ENCODE data around the gene GAPDH. TPM values are rescaled to one million over a fixed set of nuclear protein-coding genes. Genes with fewer than 3 reads are reported as not detected.

GAPDH gene
- polyA plus RNA-seq, 1 donor (not counting 4 experiments of a cell fraction or from before 2014, with no cell fraction given) = 8,390 TPM

DNA sequence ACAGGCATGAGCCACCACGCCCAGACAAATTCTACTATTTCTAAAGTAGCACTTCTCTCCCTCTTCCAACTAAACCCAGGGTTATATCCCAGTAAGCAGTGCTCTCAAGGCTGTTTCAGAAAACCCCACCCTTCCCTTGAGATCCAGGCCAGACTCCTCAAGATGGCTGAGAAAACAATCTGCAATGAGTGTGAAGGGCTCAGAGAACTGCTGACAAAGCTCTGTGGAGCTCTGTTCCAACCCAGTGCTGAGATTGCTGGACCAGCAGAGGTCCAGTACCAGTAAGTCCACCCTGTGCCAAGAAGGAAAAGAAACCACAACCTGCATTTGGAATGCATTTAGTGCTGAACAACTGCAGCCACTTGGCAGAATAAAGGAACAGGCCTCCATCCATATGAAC is 25.2 kb downstream of the GAPDH start:
- H3K27me3 ChIP-seq (ENCODE audit: control insufficient read depth, extremely low read depth, insufficient read depth, low read length) = no peaks in the 10 kb centered on the region
- H3K4me3 ChIP-seq (ENCODE audit: control insufficient read depth in 2 of 3, extremely low read depth in 1 of 3, insufficient read depth in 2 of 3, low read depth in 1 of 3, low read length in 3 of 3) = no peak overlapping the region
- FAIRE-seq = no peak
- H3K9ac ChIP-seq (ENCODE audit: control insufficient read depth, extremely low read depth, insufficient read depth, low read length) = no peak overlapping the region
- TF ChIP-seq, protein P1, sequence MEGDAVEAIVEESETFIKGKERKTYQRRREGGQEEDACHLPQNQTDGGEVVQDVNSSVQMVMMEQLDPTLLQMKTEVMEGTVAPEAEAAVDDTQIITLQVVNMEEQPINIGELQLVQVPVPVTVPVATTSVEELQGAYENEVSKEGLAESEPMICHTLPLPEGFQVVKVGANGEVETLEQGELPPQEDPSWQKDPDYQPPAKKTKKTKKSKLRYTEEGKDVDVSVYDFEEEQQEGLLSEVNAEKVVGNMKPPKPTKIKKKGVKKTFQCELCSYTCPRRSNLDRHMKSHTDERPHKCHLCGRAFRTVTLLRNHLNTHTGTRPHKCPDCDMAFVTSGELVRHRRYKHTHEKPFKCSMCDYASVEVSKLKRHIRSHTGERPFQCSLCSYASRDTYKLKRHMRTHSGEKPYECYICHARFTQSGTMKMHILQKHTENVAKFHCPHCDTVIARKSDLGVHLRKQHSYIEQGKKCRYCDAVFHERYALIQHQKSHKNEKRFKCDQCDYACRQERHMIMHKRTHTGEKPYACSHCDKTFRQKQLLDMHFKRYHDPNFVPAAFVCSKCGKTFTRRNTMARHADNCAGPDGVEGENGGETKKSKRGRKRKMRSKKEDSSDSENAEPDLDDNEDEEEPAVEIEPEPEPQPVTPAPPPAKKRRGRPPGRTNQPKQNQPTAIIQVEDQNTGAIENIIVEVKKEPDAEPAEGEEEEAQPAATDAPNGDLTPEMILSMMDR (optimal IDR thresholded peaks at IDR 0.05 in 1 of 3, IDR thresholded peaks at IDR 0.05 in 1 of 3, conservative IDR thresholded peaks at IDR 0.05 in 1 of 3; ENCODE audit: extremely low read depth in 1 of 3, insufficient read depth in 2 of 3, low read length in 3 of 3) = no peak
- no peak for TF ChIP-seq EZH2 (IDR thresholded peaks at IDR 0.05; ENCODE audit: low read length)
- H2AFZ ChIP-seq (ENCODE audit: control insufficient read depth, low read length) = no peak overlapping the region
- H3K36me3 ChIP-seq (ENCODE audit: control insufficient read depth in 2 of 2, extremely low read depth in 1 of 2, insufficient read depth in 2 of 2, low read length in 2 of 2) = peaks cover 50 to 68% of the 10 kb centered on the region in 2 experiments
- H3K79me2 ChIP-seq (ENCODE audit: control insufficient read depth, insufficient read depth, low read length) = peaks cover 21% of the 10 kb centered on the region
- no peaks in the 10 kb centered on the region for H4K20me1 ChIP-seq (ENCODE audit: control insufficient read depth, extremely low read depth, insufficient read depth, low read length)
- DNase-seq (ENCODE audit: low read depth, low spot score) = no peak
- no peak overlapping the region for H3K4me2 ChIP-seq (ENCODE audit: control insufficient read depth, extremely low read depth, insufficient read depth, low read depth, low read length)
- no peaks in the 10 kb centered on the region for H3K9me3 ChIP-seq (ENCODE audit: control insufficient read depth, low read depth, low read length)
- no peak overlapping the region for H3K27ac ChIP-seq (ENCODE audit: control insufficient read depth, insufficient read depth, low read length)
- no peaks in the 10 kb centered on the region for H3K9me1 ChIP-seq (ENCODE audit: control insufficient read depth, extremely low read depth, insufficient read depth, low read length)
- dilution Hi-C loops (cut with MboI; ENCODE audit: extremely low pct_ligation_motif_present, low sequenced_read_pairs) = no loop called here
- no peaks in the 10 kb centered on the region for H3K4me1 ChIP-seq (ENCODE audit: control insufficient read depth, extremely low read depth, insufficient read depth, low read length)

DNA sequence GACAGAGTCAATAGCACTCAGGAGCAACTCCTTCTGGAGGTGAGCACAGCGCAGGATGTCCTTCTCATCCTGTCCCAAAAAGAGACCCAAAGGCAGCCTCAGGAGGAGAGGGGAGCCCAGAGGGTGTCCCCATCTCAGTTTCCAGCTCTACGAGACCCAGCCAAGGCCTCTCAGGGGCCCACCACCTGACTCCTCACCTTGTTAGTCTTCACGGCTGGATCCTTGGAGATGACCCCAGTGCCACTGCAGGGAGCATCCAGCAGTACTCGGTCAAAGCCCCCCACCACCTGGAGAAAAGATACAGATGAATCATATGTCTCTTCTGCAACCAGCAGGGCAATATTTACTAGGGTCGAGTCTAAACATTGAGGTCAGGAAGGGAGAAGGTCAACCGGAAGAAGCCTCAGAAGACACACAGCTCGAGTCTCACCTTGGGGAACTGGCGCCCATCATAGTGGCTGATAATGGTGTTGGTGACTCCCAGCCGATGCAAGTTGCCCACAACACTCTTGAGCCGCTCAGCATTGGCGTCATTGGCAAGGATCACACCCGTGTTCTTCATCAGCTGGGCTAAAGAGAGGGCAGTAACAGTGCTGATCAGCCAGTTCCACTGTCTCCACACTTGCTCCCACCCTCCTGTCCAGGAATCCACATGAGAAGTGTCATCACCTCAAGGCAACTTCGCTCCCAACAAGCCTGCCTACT is 26.3 kb downstream of the GAPDH start:
- no peaks in the 10 kb centered on the region for H3K27me3 ChIP-seq (ENCODE audit: control insufficient read depth, extremely low read depth, insufficient read depth, low read length)
- H3K36me3 ChIP-seq (ENCODE audit: control insufficient read depth in 2 of 2, extremely low read depth in 1 of 2, insufficient read depth in 2 of 2, low read length in 2 of 2) = peaks cover 56 to 64% of the 10 kb centered on the region in 2 experiments
- FAIRE-seq (no peak), DNase-seq (ENCODE audit: low read depth, low spot score) (no peak)
- H3K9me1 ChIP-seq (ENCODE audit: control insufficient read depth, extremely low read depth, insufficient read depth, low read length) = no peaks in the 10 kb centered on the region
- H3K4me3 ChIP-seq (ENCODE audit: control insufficient read depth in 2 of 3, extremely low read depth in 1 of 3, insufficient read depth in 2 of 3, low read depth in 1 of 3, low read length in 3 of 3) = no peak overlapping the region
- no peaks in the 10 kb centered on the region for H3K4me1 ChIP-seq (ENCODE audit: control insufficient read depth, extremely low read depth, insufficient read depth, low read length)
- H4K20me1 ChIP-seq (ENCODE audit: control insufficient read depth, extremely low read depth, insufficient read depth, low read length) = no peaks in the 10 kb centered on the region
- no peak for TF ChIP-seq EZH2 (IDR thresholded peaks at IDR 0.05; ENCODE audit: low read length)
- TF ChIP-seq, protein P1 (optimal IDR thresholded peaks at IDR 0.05 in 1 of 3, IDR thresholded peaks at IDR 0.05 in 1 of 3, conservative IDR thresholded peaks at IDR 0.05 in 1 of 3; ENCODE audit: extremely low read depth in 1 of 3, insufficient read depth in 2 of 3, low read length in 3 of 3) = no peak
- peaks cover 24% of the 10 kb centered on the region for H3K79me2 ChIP-seq (ENCODE audit: control insufficient read depth, insufficient read depth, low read length)
- no peak overlapping the region for H3K4me2 ChIP-seq (ENCODE audit: control insufficient read depth, extremely low read depth, insufficient read depth, low read depth, low read length)
- dilution Hi-C loops (cut with MboI; ENCODE audit: extremely low pct_ligation_motif_present, low sequenced_read_pairs) = no loop called here
- no peaks in the 10 kb centered on the region for H3K9me3 ChIP-seq (ENCODE audit: control insufficient read depth, low read depth, low read length)
- H3K9ac ChIP-seq (ENCODE audit: control insufficient read depth, extremely low read depth, insufficient read depth, low read length) = no peak overlapping the region
- no peak overlapping the region for H2AFZ ChIP-seq (ENCODE audit: control insufficient read depth, low read length)
- no peak overlapping the region for H3K27ac ChIP-seq (ENCODE audit: control insufficient read depth, insufficient read depth, low read length)

Data from keratinocyte (primary cell).